Sigmoid colon (tissue), 7 donors: Measurements from ENCODE around the gene TMEM184C. TPM values are rescaled to one million over a fixed set of nuclear protein-coding genes. Genes with fewer than 3 reads are reported as not detected.

ENCODE experiments used
- DNase-seq: peaks from one replicate; pipeline ENCODE4 v3.0.0-alpha.2; 2019
- H3K27ac ChIP-seq, 4 donors: fragments of 200-600 bp; sonication (generic); one replicate each; pipeline ENCODE4 v1.5.1; 2016 to 2019; ENCODE audit warnings: mild to moderate bottlenecking in 1 of 4
- H3K27me3 ChIP-seq, 3 donors: fragments of 200-600 bp; sonication (generic); one replicate each; pipeline ENCODE4 v1.5.1; 2019; ENCODE audit warnings: mild to moderate bottlenecking in 1 of 3
- H3K36me3 ChIP-seq, 4 donors: fragments of 200-600 bp; sonication (generic); one replicate each; pipeline ENCODE4 v1.5.1; 2016 to 2019
- H3K4me1 ChIP-seq, 4 donors: fragments of 200-600 bp; sonication (generic); one replicate each; pipeline ENCODE4 v1.5.1; 2017 to 2019
- H3K4me3 ChIP-seq, 4 donors: fragments of 200-600 bp; sonication (generic); one replicate each; pipeline ENCODE4 v1.5.1; 2017 to 2019; ENCODE audit warnings: mild to moderate bottlenecking in 2 of 4, moderate library complexity in 1 of 4
- H3K9me3 ChIP-seq, 4 donors: fragments of 200-600 bp in 3 of 4; sonication (generic) in 3 of 4; one replicate each; pipeline versions ENCODE4 v1.5.1 to v1.6.1; 2013 to 2019
- CTCF ChIP-seq, 4 experiments: fragments of 450-650 bp in 3 of 4; fragments of 200-600 bp in 1 of 4; IDR thresholded peaks; one replicate each; pipeline ENCODE4 v1.5.1; 2016 to 2019; ENCODE audit warnings: antibody characterized with exemption in 4 of 4, mild to moderate bottlenecking in 3 of 4, moderate library complexity in 2 of 4
- EP300 ChIP-seq, 4 donors: sonication (generic); formaldehyde crosslinking; IDR thresholded peaks; one replicate each; pipeline ENCODE4 v1.6.1; 2017; ENCODE audit warnings: antibody characterized with exemption in 4 of 4
- POLR2A ChIP-seq, 2 donors: fragments of 450-650 bp; IDR thresholded peaks; one replicate each; pipeline ENCODE4 v1.6.1; 2016; ENCODE audit warnings: antibody characterized with exemption in 2 of 2, mild to moderate bottlenecking in 2 of 2, moderate library complexity in 2 of 2
- POLR2AphosphoS5 ChIP-seq, 4 donors: sonication (generic); formaldehyde crosslinking; IDR thresholded peaks; one replicate each; pipeline ENCODE4 v1.6.1; 2017; ENCODE audit warnings: antibody characterized with exemption in 4 of 4
- WGBS, 2 donors: extraction: QIAGEN DNeasy Blood & Tissue Kit; methylation state at CpG; one replicate each; pipeline ENCODE4 v1.1.7; 2013; 5-methylcytosine and 5-hydroxymethylcytosine counted together
- intact Hi-C: fragments of 100-400 bp; cut with DNase I; formaldehyde crosslinking; loops from one replicate; pipeline ENCODE4 v1.15.1; 2023
- polyA plus RNA-seq, 3 donors: library from polyadenylated mRNA; stranded (reverse); fragments of 200-250 nt; gene quantifications; one replicate each; pipeline ENCODE4 v1.2.3, GENCODE V29; 2013
- total RNA-seq, 4 donors: library from RNA; depleted of rRNA; stranded (reverse); fragments of >200 nt; gene quantifications; one replicate each; pipeline ENCODE4 v1.1.0, GENCODE V29; 2016
- donor health status: healthy with polysubstance abuse.
- donor health status: Bipolar disorder and iron deficiency.
- donor health status: healthy.

Gene TMEM184C
- total and polyA plus RNA-seq, 7 donors, result 6.0 to 23.8 (median 12.2) TPM

GRCh38 chr4:147633113-147633512, 15.9 kb downstream of the TMEM184C start:
- Histone ChIP-seq H3K36me3 (peaks cover 0 to 81% (median 29%) of the 10 kb centered on the region in 4 donors), H3K27me3 (no peaks in the 10 kb centered on the region), H3K4me1 (peaks cover 0 to 6% (median 0%) of the 10 kb centered on the region in 4 donors), H3K9me3 (no peaks in the 10 kb centered on the region), H3K4me3 (no peak overlapping the region), H3K27ac (no peak overlapping the region)
- DNase-seq, result no peak
- TF ChIP-seq POLR2A (IDR thresholded peaks at IDR 0.05) (no peak), EP300 (IDR thresholded peaks at IDR 0.05) (no peak), POLR2AphosphoS5 (IDR thresholded peaks at IDR 0.05) (no peak), CTCF (IDR thresholded peaks at IDR 0.05) (no peak)
- WGBS, 2 donors, result 88 to 91% methylated on average over 3 of the region's 3 CpGs
- intact Hi-C loops, result no loop called here

DNA sequence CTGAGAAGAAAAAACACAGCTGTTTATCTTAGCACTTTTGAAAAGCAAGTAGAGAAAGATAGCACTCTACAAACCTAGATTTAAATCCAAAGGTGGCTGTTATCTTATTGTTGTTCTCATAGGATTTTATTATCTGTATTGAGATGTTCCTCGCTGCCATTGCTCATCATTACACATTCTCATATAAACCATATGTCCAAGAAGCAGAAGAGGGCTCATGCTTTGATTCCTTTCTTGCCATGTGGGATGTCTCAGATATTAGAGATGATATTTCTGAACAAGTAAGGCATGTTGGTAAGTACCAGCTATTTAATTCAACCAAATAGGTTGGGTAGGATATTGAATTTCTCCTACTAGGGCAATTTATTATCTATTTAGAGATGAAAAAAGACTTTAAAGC, 16.4 kb downstream of the TMEM184C start:
- 89 to 95% methylated on average over 1 of the region's 1 CpG for WGBS, 2 donors
- intact Hi-C loops, result no loop called here
- H3K27me3 ChIP-seq, result no peaks in the 10 kb centered on the region
- DNase-seq, result no peak
- H3K27ac ChIP-seq, result no peak overlapping the region
- peaks cover 0 to 6% (median 0%) of the 10 kb centered on the region in 4 donors for H3K4me1 ChIP-seq
- H3K36me3 ChIP-seq, result peaks cover 0 to 75% (median 26%) of the 10 kb centered on the region in 4 donors
- TF ChIP-seq POLR2AphosphoS5 (IDR thresholded peaks at IDR 0.05) (no peak), EP300 (IDR thresholded peaks at IDR 0.05) (no peak), CTCF (IDR thresholded peaks at IDR 0.05) (no peak), POLR2A (IDR thresholded peaks at IDR 0.05) (no peak)
- no peak overlapping the region for H3K4me3 ChIP-seq
- H3K9me3 ChIP-seq, result no peaks in the 10 kb centered on the region

DNA sequence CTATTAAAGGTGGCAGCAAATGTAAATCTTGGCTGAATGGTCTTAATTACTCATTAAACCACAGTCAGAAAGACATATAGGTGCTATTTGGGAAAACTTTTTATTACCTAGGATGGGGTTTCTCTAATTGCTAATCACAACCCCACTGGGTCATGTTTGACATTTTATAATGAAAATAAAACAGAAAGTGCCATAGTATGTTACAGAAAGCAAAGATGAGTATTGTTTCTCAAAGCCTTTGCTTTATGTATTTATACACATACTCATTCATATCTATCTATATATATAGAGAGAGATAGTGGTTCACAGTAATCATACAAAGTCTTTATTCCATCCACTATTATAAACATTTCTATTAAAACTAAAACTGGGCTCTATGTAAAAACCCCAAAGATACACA, 18.2 kb downstream of the TMEM184C start:
- H3K4me1 ChIP-seq, result peaks cover 0 to 6% (median 0%) of the 10 kb centered on the region in 4 donors
- intact Hi-C loops, result no loop called here
- no peaks in the 10 kb centered on the region for H3K9me3 ChIP-seq
- DNase-seq, result no peak
- no peaks in the 10 kb centered on the region for H3K27me3 ChIP-seq
- no peak overlapping the region for H3K4me3 ChIP-seq
- no peak overlapping the region for H3K27ac ChIP-seq
- no peak for TF ChIP-seq CTCF (IDR thresholded peaks at IDR 0.05)
- H3K36me3 ChIP-seq, result peaks cover 0 to 60% (median 24%) of the 10 kb centered on the region in 4 donors

GRCh38 chr4:147638365-147638764, 21.2 kb downstream of the TMEM184C start:
- Histone ChIP-seq H3K27ac (no peak overlapping the region), H3K4me1 (no peaks in the 10 kb centered on the region), H3K9me3 (no peaks in the 10 kb centered on the region), H3K27me3 (no peaks in the 10 kb centered on the region), H3K36me3 (peaks cover 0 to 55% (median 23%) of the 10 kb centered on the region in 4 donors), H3K4me3 (no peak overlapping the region)
- no peak for DNase-seq
- WGBS, 2 donors, result 90 to 91% methylated on average over 1 of the region's 1 CpG
- intact Hi-C loops, result no loop called here
- TF ChIP-seq POLR2AphosphoS5 (IDR thresholded peaks at IDR 0.05) (no peak), CTCF (IDR thresholded peaks at IDR 0.05) (no peak), EP300 (IDR thresholded peaks at IDR 0.05) (no peak), POLR2A (IDR thresholded peaks at IDR 0.05) (no peak)

DNA sequence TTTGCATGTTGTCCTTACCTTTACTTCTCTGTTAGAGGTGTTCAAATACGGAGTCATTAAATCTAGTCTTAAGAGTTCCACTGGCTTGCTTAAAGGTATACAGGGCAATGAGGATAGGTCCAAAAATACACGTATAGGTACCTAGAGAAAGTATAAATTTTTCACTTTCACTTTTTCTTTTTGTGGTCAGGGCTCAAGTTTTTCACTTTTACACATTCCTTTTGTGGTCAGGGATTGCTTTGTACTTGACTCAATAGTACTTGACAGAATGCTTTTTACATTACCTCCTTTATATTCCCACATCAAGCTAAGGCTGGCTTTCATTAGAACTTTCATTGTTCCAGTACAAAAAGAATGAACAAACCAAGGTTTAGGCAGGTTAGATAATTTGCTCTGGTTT, 21.7 kb downstream of the TMEM184C start:
- Histone ChIP-seq H3K27ac (no peak overlapping the region), H3K9me3 (no peaks in the 10 kb centered on the region), H3K4me1 (no peaks in the 10 kb centered on the region), H3K4me3 (no peak overlapping the region), H3K27me3 (no peaks in the 10 kb centered on the region), H3K36me3 (peaks cover 0 to 49% (median 21%) of the 10 kb centered on the region in 4 donors)
- WGBS, 2 donors, result 60 to 75% methylated on average over 2 of the region's 2 CpGs
- TF ChIP-seq CTCF (IDR thresholded peaks at IDR 0.05) (no peak), POLR2A (IDR thresholded peaks at IDR 0.05) (no peak), POLR2AphosphoS5 (IDR thresholded peaks at IDR 0.05) (no peak), EP300 (IDR thresholded peaks at IDR 0.05) (no peak)
- no peak for DNase-seq
- intact Hi-C loops, result no loop called here
